Small intestine (tissue), 7 donors: ENCODE results near the gene DTX1. TPM values are rescaled to one million over a fixed set of nuclear protein-coding genes. Genes with fewer than 3 reads are reported as not detected.
"Not testable (repeated sequence)": the region's sequence is repeated elsewhere in the genome, so short reads cannot be mapped to it uniquely, and the experiment has no call there.

Source experiments
- DNase-seq, 2 donors: peaks; one replicate each; pipeline versions ENCODE4 v3.0.0 to v3.0.0-alpha.2; 2013
- FAIRE-seq: peaks from 2 replicates; lab custom pipeline; 2012; peaks lifted over from hg19 to GRCh38; lab: Jason Lieb, UNC
- H3K27ac ChIP-seq, 3 donors: one replicate each; pipeline ENCODE4 v1.5.1; 2013; ENCODE audit warnings: low read length in 2 of 3, mild to moderate bottlenecking in 2 of 3, control low read depth in 1 of 3, inconsistent platforms in 1 of 3, low read depth in 1 of 3, moderate library complexity in 1 of 3
- H3K27me3 ChIP-seq, 3 donors: one replicate each; pipeline ENCODE4 v1.6.1; 2013; ENCODE audit warnings: low read length in 3 of 3, inconsistent platforms in 1 of 3; ENCODE audit not compliant: control insufficient read depth in 3 of 3, insufficient read depth in 3 of 3
- H3K36me3 ChIP-seq, 3 donors: one replicate each; pipeline ENCODE4 v1.6.1; 2013; ENCODE audit warnings: low read length in 3 of 3, inconsistent platforms in 1 of 3, low read depth in 1 of 3, mild to moderate bottlenecking in 1 of 3, moderate library complexity in 1 of 3; ENCODE audit not compliant: control insufficient read depth in 3 of 3, insufficient read depth in 2 of 3
- H3K4me1 ChIP-seq, 3 donors: one replicate each; pipeline ENCODE4 v1.6.1; 2013; ENCODE audit warnings: low read length in 2 of 3, inconsistent platforms in 1 of 3, low read depth in 1 of 3, mild to moderate bottlenecking in 1 of 3, moderate library complexity in 1 of 3; ENCODE audit not compliant: control insufficient read depth in 3 of 3, insufficient read depth in 2 of 3
- H3K4me3 ChIP-seq, 3 donors: one replicate each; pipeline ENCODE4 v1.5.1; 2013; ENCODE audit warnings: low read length in 3 of 3, control low read depth in 1 of 3, inconsistent platforms in 1 of 3, low read depth in 1 of 3, mild to moderate bottlenecking in 1 of 3, moderate library complexity in 1 of 3
- H3K9me3 ChIP-seq, 2 donors: one replicate each; pipeline ENCODE4 v1.6.1; 2013; ENCODE audit warnings: low read depth in 1 of 2, low read length in 1 of 2; ENCODE audit not compliant: control insufficient read depth in 2 of 2, insufficient read depth in 1 of 2
- WGBS, 3 donors: extraction: QIAGEN DNeasy Blood & Tissue Kit; methylation state at CpG; one replicate each; pipeline ENCODE4 v1.1.7; 2013; 5-methylcytosine and 5-hydroxymethylcytosine counted together
- polyA plus RNA-seq, 4 donors: library from polyadenylated mRNA; stranded (reverse) in 3 of 4; unstranded in 1 of 4; fragments of 200-250 nt in 3 of 4; fragments of 120-200 nt in 1 of 4; gene quantifications; one replicate each; pipeline versions ENCODE4 v1.2.1 to v1.2.3, GENCODE V29; 2013
- donor health status: healthy with polysubstance abuse.
- donor health status: control.
- donor health status: control.
- donor health status: Bipolar disorder and iron deficiency.
- donor health status: healthy.

Gene DTX1
- polyA plus RNA-seq, 4 donors: 0.45 to 4.8 (median 4.2) TPM

- H3K27me3 ChIP-seq: peaks cover 0 to 2% (median 2%) of the 10 kb centered on the region in 3 donors
- 4 to 8% (median 5%) methylated on average over 61 to 68 of the region's 68 CpGs for WGBS, 3 donors
- H3K4me1 ChIP-seq: no peaks in the 10 kb centered on the region
- DNase-seq (peak; percentile 46 to 48), FAIRE-seq (no peak)
- H3K27ac ChIP-seq: no peak within 1 kb of the TSS
- H3K9me3 ChIP-seq: no peaks in the 10 kb centered on the region
- H3K4me3 ChIP-seq: peak within 1 kb of the TSS in 1 of 3 donors; percentile 20
- H3K36me3 ChIP-seq: no peaks in the 10 kb centered on the region
Measured at GRCh38 chr12:113135178-113136127, 78.9 kb downstream of the DTX1 start, which contains the start of gene RASAL1. RASAL1 (minus strand) TSS chr12:113135761; CDS start chr12:113135462, 299 bp downstream.

- H3K9me3 ChIP-seq: no peaks in the 10 kb centered on the region
Measured at GRCh38 chr12:113136128-113136989, 79.8 kb downstream of the DTX1 start.

GRCh38 chr12:113136990-113137511 is 80.5 kb downstream of the DTX1 start:
- H3K36me3 ChIP-seq: no peaks in the 10 kb centered on the region
- DNase-seq (peak in 1 of 2 donors; percentile 54), FAIRE-seq (no peak)
- H3K4me3 ChIP-seq: no peak overlapping the region
- H3K4me1 ChIP-seq: no peaks in the 10 kb centered on the region
- H3K9me3 ChIP-seq: no peaks in the 10 kb centered on the region
- no peak overlapping the region for H3K27ac ChIP-seq
- WGBS, 3 donors: 29 to 69% (median 51%) methylated on average over 6 of the region's 6 CpGs
- H3K27me3 ChIP-seq: peaks cover 0 to 2% (median 0%) of the 10 kb centered on the region in 3 donors

More at GRCh38 chr12:113136128-113136989, 79.8 kb downstream of the DTX1 start:
- FAIRE-seq (no peak), DNase-seq (peak in 1 of 2 donors; percentile 17)
- Histone ChIP-seq H3K4me1 (no peaks in the 10 kb centered on the region), H3K27ac (no peak overlapping the region), H3K27me3 (peaks cover 0 to 2% (median 1%) of the 10 kb centered on the region in 3 donors), H3K4me3 (no peak overlapping the region), H3K36me3 (no peaks in the 10 kb centered on the region)
- 11 to 29% (median 25%) methylated on average over 21 of the region's 21 CpGs for WGBS, 3 donors

GRCh38 chr12:113137861-113138783 is 81.6 kb downstream of the DTX1 start:
- H3K27me3 ChIP-seq: peaks cover 0 to 2% (median 0%) of the 10 kb centered on the region in 3 donors
- 83 to 86% (median 83%) methylated on average over 12 of the region's 12 CpGs for WGBS, 3 donors

GRCh38 chr12:113138826-113139225 is 82.3 kb downstream of the DTX1 start:
- peaks cover 0 to 2% (median 0%) of the 10 kb centered on the region in 3 donors for H3K27me3 ChIP-seq
- FAIRE-seq: no peak
- H3K4me1 ChIP-seq: no peaks in the 10 kb centered on the region
- no peak for DNase-seq
- H3K4me3 ChIP-seq: no peak overlapping the region
- H3K36me3 ChIP-seq: no peaks in the 10 kb centered on the region
- H3K27ac ChIP-seq: no peak overlapping the region
- 84 to 90% (median 86%) methylated on average over 3 of the region's 3 CpGs for WGBS, 3 donors
- H3K9me3 ChIP-seq: no peaks in the 10 kb centered on the region

More at GRCh38 chr12:113137861-113138783, 81.6 kb downstream of the DTX1 start:
- DNase-seq: no peak
- Histone ChIP-seq H3K9me3 (no peaks in the 10 kb centered on the region), H3K4me1 (no peaks in the 10 kb centered on the region), H3K27ac (no peak overlapping the region), H3K4me3 (no peak overlapping the region), H3K36me3 (no peaks in the 10 kb centered on the region)
- FAIRE-seq: no peak

GRCh38 chr12:113140706-113141105 is 84.2 kb downstream of the DTX1 start:
- WGBS, 3 donors: 66 to 82% (median 74%) methylated on average over 7 of the region's 7 CpGs
- DNase-seq: no peak
- Histone ChIP-seq H3K9me3 (no peaks in the 10 kb centered on the region), H3K4me3 (no peak overlapping the region), H3K27ac (no peak overlapping the region), H3K36me3 (no peaks in the 10 kb centered on the region), H3K4me1 (no peaks in the 10 kb centered on the region), H3K27me3 (peaks cover 0 to 2% (median 0%) of the 10 kb centered on the region in 3 donors)
- FAIRE-seq: no peak

GRCh38 chr12:113141716-113142115 is 85.2 kb downstream of the DTX1 start:
- not testable (repeated sequence) for H3K9me3 ChIP-seq, H3K4me3 ChIP-seq, DNase-seq, H3K36me3 ChIP-seq, H3K4me1 ChIP-seq, H3K27me3 ChIP-seq, FAIRE-seq
- H3K27ac ChIP-seq: peak overlapping the region in 1 of 3 donors; percentile 1
- WGBS, 3 donors: 68 to 75% (median 72%) methylated on average over 3 of the region's 3 CpGs
